Gastroesophageal sphincter (tissue), 4 donors: ENCODE data around the gene H1-8. TPM values are rescaled to one million over a fixed set of nuclear protein-coding genes. Genes with fewer than 3 reads are reported as not detected.
A peak's percentile ranks its signal among the peaks of the same experiment; 100 is the strongest.
"Not testable (repeated sequence)": the region's sequence is repeated elsewhere in the genome, so short reads cannot be mapped to it uniquely, and the experiment has no call there.

Experiments used
- ATAC-seq: fragments of 150-250 bp; one replicate; pipeline ENCODE4 v1.9.1; 2016; ENCODE audit warnings: mild to moderate bottlenecking, moderate library complexity
- H3K27ac ChIP-seq, 4 donors: fragments of 200-600 bp; sonication (generic) in 3 of 4; 1 replicate in 3 of 4; 2 replicates in 1 of 4; pipeline ENCODE4 v1.5.1; 2016 to 2019
- H3K27me3 ChIP-seq: fragments of 200-600 bp; sonication (generic); one replicate; pipeline ENCODE4 v1.5.1; 2019
- H3K36me3 ChIP-seq, 2 donors: fragments of 200-600 bp; sonication (generic); one replicate each; pipeline ENCODE4 v1.5.1; 2019; ENCODE audit warnings: control low read depth in 1 of 2
- H3K4me1 ChIP-seq, 3 donors: fragments of 200-600 bp; sonication (generic); 1 replicate in 2 of 3; 2 replicates in 1 of 3; pipeline ENCODE4 v1.5.1; 2016 to 2019; ENCODE audit warnings: control low read depth in 2 of 3
- H3K4me3 ChIP-seq, 2 donors: fragments of 200-600 bp; sonication (generic); one replicate each; pipeline ENCODE4 v1.5.1; 2019; ENCODE audit warnings: mild to moderate bottlenecking in 1 of 2, moderate library complexity in 1 of 2
- H3K9me3 ChIP-seq, 3 donors: fragments of 200-600 bp; sonication (generic); one replicate each; pipeline ENCODE4 v1.5.1; 2017 to 2019; ENCODE audit warnings: control low read depth in 2 of 3
- CTCF ChIP-seq, 4 experiments: fragments of 200-600 bp in 2 of 4; fragments of 450-650 bp in 2 of 4; sonication (generic) in 1 of 4; IDR thresholded peaks; one replicate each; pipeline ENCODE4 v1.5.1; 2017 to 2019; ENCODE audit warnings: antibody characterized with exemption in 4 of 4, mild to moderate bottlenecking in 2 of 4, moderate library complexity in 2 of 4
- EP300 ChIP-seq: sonication (generic); formaldehyde crosslinking; IDR thresholded peaks from one replicate; pipeline ENCODE4 v1.6.1; 2017; ENCODE audit warnings: antibody characterized with exemption, mild to moderate bottlenecking
- POLR2A ChIP-seq, 2 donors: fragments of 450-650 bp; IDR thresholded peaks; one replicate each; pipeline ENCODE4 v1.6.1; 2017; ENCODE audit warnings: antibody characterized with exemption in 2 of 2, mild to moderate bottlenecking in 2 of 2, moderate library complexity in 1 of 2
- POLR2AphosphoS5 ChIP-seq: sonication (generic); formaldehyde crosslinking; IDR thresholded peaks from one replicate; pipeline ENCODE4 v1.6.1; 2017; ENCODE audit warnings: antibody characterized with exemption
- WGBS, 2 donors: methylation state at CpG; one replicate each; pipeline ENCODE4 v1.1.5; 2018; ENCODE audit warnings: low coverage in 1 of 2; 5-methylcytosine and 5-hydroxymethylcytosine counted together
- total RNA-seq, 4 donors: library from RNA; depleted of rRNA; stranded (reverse); fragments of >200 nt; gene quantifications; one replicate each; pipeline ENCODE4 v1.1.0, GENCODE V29; 2016

H1-8 gene
- total RNA-seq = not detected

DNA sequence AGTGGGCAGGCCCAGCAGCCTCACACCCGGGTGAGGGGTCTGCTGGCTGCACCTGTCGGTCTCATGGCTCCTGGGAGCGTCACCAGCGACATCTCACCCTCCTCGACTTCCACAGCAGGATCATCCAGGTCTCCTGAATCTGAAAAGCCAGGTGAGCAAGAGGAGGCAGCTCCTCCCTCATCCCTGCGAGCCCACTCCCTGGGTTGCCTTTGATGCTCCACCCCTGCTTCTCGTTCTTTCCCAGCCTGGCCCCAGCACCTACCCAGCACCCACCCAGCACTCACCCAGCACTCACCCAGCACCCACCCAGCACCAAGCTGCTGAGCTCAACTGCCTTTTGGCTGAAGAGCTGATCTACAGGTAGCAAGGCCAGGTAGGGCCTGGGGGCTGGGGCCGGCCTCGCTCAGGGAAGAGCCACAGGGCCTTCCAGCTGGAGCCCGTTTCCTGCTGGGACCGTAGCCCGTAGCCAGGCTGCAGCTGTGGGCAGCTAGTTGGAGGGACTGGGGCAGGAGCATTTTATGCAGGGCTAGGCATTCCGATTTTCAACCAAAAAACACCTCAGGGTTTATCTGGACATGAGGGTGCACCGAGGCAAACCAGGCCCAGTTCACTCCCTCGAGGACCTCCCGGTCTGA lies at the start of gene H1-8:
TSS of gene H1-8 (plus strand) at position 20 of the 635 bp plus-strand sequence. CDS start at position 64, 44 bp downstream.
- Histone ChIP-seq H3K9me3 (no peaks in the 10 kb centered on the region), H3K27me3 (no peaks in the 10 kb centered on the region), H3K4me1 (no peaks in the 10 kb centered on the region), H3K27ac (no peak within 1 kb of the TSS), H3K36me3 (no peaks in the 10 kb centered on the region), H3K4me3 (no peak within 1 kb of the TSS)
- TF ChIP-seq EP300 = no peak
- TF ChIP-seq POLR2AphosphoS5 = no peak
- no peak for TF ChIP-seq POLR2A (IDR thresholded peaks at IDR 0.05)
- no peak for TF ChIP-seq CTCF (IDR thresholded peaks at IDR 0.05)
- 89 to 100% methylated on average over 1 to 5 of the region's 16 CpGs for WGBS, 2 donors
- ATAC-seq = no peak

- Histone ChIP-seq H3K27me3 (no peaks in the 10 kb centered on the region), H3K27ac (no peak overlapping the region), H3K4me1 (peaks cover 0 to 18% (median 6%) of the 10 kb centered on the region in 3 donors), H3K36me3 (peaks cover 0 to 83% of the 10 kb centered on the region in 2 donors), H3K9me3 (no peaks in the 10 kb centered on the region), H3K4me3 (no peak overlapping the region)
- TF ChIP-seq EP300 (no peak), POLR2A (IDR thresholded peaks at IDR 0.05) (no peak), CTCF (IDR thresholded peaks at IDR 0.05) (no peak), POLR2AphosphoS5 (no peak)
- no peak for ATAC-seq
- WGBS, 2 donors = 70 to 88% methylated on average over 2 to 3 of the region's 4 CpGs
These were observed 49.8 kb upstream of the H1-8 start for GRCh38 chr3:129493206-129493605.

DNA sequence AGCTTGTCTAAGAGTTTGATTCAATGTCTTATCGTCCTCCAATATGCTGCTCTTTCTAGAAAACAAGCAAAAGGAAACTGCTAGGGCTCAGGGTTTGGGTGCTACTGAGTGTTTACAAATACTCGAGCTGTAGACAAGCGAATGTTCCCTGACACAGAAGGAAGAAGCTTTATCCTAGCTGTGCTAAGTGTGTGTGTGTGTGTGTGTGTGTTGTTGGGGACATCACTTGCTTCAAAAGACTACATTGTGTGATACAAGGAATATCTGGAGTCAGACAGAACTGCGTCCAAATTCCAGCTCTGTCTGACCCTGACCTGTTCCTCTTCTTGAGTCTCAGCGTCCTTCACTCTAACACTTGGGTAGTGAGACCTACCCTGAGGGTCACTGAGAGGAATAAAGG lies 48.5 kb upstream of the H1-8 start:
- Histone ChIP-seq H3K4me1 (peaks cover 0 to 18% (median 6%) of the 10 kb centered on the region in 3 donors), H3K27ac (peak overlapping the region in 3 of 4 donors; percentile 42 to 81 (median 54)), H3K36me3 (peaks cover 0 to 76% of the 10 kb centered on the region in 2 donors)
- not testable (repeated sequence) for ATAC-seq, H3K4me3 ChIP-seq, H3K9me3 ChIP-seq, H3K27me3 ChIP-seq
- WGBS, 2 donors = 59 to 67% methylated on average over 3 to 5 of the region's 5 CpGs

DNA sequence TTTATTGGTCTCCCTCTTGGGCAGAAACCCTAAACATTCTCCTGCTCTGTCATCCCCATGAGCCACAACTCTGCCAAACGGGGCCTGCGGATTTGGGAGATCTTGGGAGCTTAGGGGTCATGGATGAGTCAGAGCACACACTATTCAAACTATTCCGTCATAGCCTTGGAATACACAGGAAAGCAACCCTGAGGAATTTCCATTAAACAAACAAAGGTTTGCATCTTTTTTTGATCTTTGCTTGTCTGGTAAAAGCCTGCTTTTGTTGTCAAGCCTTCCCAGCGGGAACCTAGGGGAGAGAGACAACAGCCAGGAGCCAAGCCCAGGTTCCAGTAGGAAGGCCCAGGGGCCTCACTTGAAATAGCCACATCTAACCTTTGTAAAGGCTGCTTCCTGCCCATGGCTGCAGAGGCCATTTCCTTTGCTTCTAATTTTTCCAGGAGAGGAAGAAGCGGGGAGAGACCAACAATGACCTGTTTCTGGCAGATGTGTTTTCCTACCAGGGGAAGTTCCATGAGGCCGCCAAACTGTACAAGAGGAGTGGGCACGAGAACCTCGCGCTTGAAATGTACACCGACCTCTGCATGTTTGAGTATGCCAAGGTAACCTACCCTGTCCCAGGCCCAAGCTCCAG lies 47.9 kb upstream of the H1-8 start:
- WGBS, 2 donors = 60 to 100% methylated on average over 1 to 8 of the region's 10 CpGs
- Histone ChIP-seq H3K4me1 (peaks cover 0 to 15% (median 6%) of the 10 kb centered on the region in 3 donors), H3K27ac (peak overlapping the region in 3 of 4 donors; percentile 54 to 81 (median 57)), H3K36me3 (peaks cover 0 to 82% of the 10 kb centered on the region in 2 donors)
- H3K27me3 ChIP-seq, H3K9me3 ChIP-seq, H3K4me3 ChIP-seq: not testable (repeated sequence)
- peak; percentile 46 for ATAC-seq

GRCh38 chr3:129497876-129498275 lies 45.1 kb upstream of the H1-8 start:
- H3K27ac ChIP-seq = peak overlapping the region in 1 of 4 donors; percentile 41

DNA sequence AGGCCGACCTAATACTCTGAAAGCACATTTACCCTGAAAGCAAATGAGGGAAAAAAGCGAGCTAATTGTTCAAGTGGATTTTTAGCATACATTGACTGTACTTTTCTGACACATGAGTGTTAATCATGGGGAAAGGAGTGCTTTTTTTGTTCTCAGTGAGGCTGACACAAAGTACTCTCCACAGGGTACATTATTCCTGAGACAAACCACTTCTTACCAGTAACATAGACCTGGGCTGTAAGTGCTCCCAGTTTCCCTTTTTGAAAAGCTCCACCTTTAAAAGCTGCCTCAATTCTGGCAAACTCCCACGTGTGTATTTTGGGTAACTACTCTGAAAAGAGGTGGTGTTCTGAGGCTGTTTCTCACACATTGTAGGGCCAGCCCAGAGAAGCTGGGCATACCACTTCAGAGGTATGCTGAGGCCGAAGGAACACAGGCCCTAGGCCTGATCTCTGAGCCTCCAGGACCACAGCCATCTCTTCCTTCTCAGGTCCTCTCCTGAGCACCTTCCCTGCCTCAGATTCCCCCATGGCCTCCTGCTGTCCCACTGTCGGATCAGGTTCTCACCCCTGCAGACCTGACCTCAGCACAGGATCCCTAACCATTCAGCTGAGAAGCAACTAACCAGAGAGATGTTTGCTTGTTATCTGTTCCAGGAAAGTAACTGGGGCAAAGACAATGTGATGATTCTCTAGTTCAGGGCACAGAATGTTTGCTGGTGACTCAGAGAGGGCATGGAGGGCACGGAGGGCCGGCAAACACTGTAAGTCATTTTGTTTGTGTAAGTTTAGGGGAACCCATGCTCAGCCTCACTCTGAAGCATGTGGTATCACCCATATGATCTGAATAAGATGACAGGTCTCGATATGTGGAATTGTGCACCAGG lies 44.1 kb upstream of the H1-8 start:
- H3K4me1 ChIP-seq, ATAC-seq: not testable (repeated sequence)

More at GRCh38 chr3:129497876-129498275, 45.1 kb upstream of the H1-8 start:
- H3K27me3 ChIP-seq, H3K9me3 ChIP-seq, H3K4me3 ChIP-seq, ATAC-seq, H3K4me1 ChIP-seq: not testable (repeated sequence)
- H3K36me3 ChIP-seq = peaks cover 0 to 90% of the 10 kb centered on the region in 2 donors
- 95 to 100% methylated on average over 1 to 2 of the region's 2 CpGs for WGBS, 2 donors

GRCh38 chr3:129499604-129500333 lies 43.2 kb upstream of the H1-8 start:
- H3K4me1 ChIP-seq, H3K4me3 ChIP-seq, ATAC-seq, H3K9me3 ChIP-seq, H3K27me3 ChIP-seq: not testable (repeated sequence)
- 79% methylated on average over 7 of the region's 14 CpGs; no CpG with 5 or more reads in 1 of the 2 donors for WGBS, 2 donors
- Histone ChIP-seq H3K36me3 (peaks cover 0 to 90% of the 10 kb centered on the region in 2 donors), H3K27ac (peak overlapping the region in 3 of 4 donors; percentile 23 to 46 (median 45))

More for the DNA sequence above, 44.1 kb upstream of the H1-8 start:
- Histone ChIP-seq H3K36me3 (peaks cover 0 to 90% of the 10 kb centered on the region in 2 donors), H3K27ac (peak overlapping the region in 3 of 4 donors; percentile 24 to 44 (median 41))
- H3K4me3 ChIP-seq, H3K27me3 ChIP-seq, H3K9me3 ChIP-seq: not testable (repeated sequence)
- whole genome bisulfite sequencing, 2 donors = 86 to 100% methylated on average over 1 to 2 of the region's 8 CpGs
